Measurements from ENCODE around the gene NUDT14. TPM values are rescaled to one million over a fixed set of nuclear protein-coding genes. Genes with fewer than 3 reads are reported as not detected.

The NUDT14 gene
- total RNA-seq, 1 experiment from 2014 or later: 75.3 TPM

- no peak for DNase-seq (ENCODE audit: low read depth, low spot score)
- intact Hi-C loops (cut with micrococcal nuclease; ENCODE audit: unreplicated experiment): no loop called here
- CTCF ChIA-PET: no interaction called here
- H3K4me1 ChIP-seq (ENCODE audit: control insufficient read depth, insufficient read depth, low read length): no peaks in the 10 kb centered on the region; the same call in 1 of the 2 replicates
- H3K4me3 ChIP-seq (ENCODE audit: low read depth in 2 of 2, low read length in 2 of 2): no peak overlapping the region
- no TSS peak for BruUV-seq (replicated peaks)
- no peak for ATAC-seq
- in situ Hi-C loops (cut with HindIII; ENCODE audit: low pct_unique_long_range_greater_than_20kb, low sequenced_read_pairs): no loop called here
- H3K9me3 ChIP-seq (ENCODE audit: control insufficient read depth, insufficient read depth, low read depth, low read length): no peaks in the 10 kb centered on the region
- no peaks in the 10 kb centered on the region for H3K27me3 ChIP-seq (ENCODE audit: control insufficient read depth, insufficient read depth, low read length)
- POLR2A ChIA-PET: no interaction called here
- TF ChIP-seq REST (IDR thresholded peaks at IDR 0.05; ENCODE audit: insufficient read depth in 1 of 2, low read depth in 2 of 2, low read length in 1 of 2): no peak
- TF ChIP-seq CTCF (IDR thresholded peaks at IDR 0.05): no peak
- TF ChIP-seq POLR2AphosphoS5 (IDR thresholded peaks at IDR 0.05; ENCODE audit: low read depth, low read length): no peak
- no peak for TF ChIP-seq TCF7L2 (IDR thresholded peaks at IDR 0.05; ENCODE audit: low read depth, low read length)
- TF ChIP-seq SIN3A (IDR thresholded peaks at IDR 0.05; ENCODE audit: borderline replicate concordance, insufficient read depth, low read depth, low read length): no peak
- no peak overlapping the region for H3K27ac ChIP-seq (ENCODE audit: low read length)
- H3K36me3 ChIP-seq (ENCODE audit: control insufficient read depth, insufficient read depth, low read length): no peaks in the 10 kb centered on the region
Measured at GRCh38 chr14:105179191-105179590, 1.9 kb downstream of the NUDT14 start.

GRCh38 chr14:105178868-105179140, 2.3 kb downstream of the NUDT14 start:
- intact Hi-C loops (cut with micrococcal nuclease; ENCODE audit: unreplicated experiment) (no loop called here), in situ Hi-C loops (cut with HindIII; ENCODE audit: low pct_unique_long_range_greater_than_20kb, low sequenced_read_pairs) (no loop called here)
- H3K27me3 ChIP-seq (ENCODE audit: control insufficient read depth, insufficient read depth, low read length): no peaks in the 10 kb centered on the region
- H3K27ac ChIP-seq (ENCODE audit: low read length): no peak overlapping the region
- DNase-seq (ENCODE audit: low read depth, low spot score) (no peak), ATAC-seq (no peak)
- H3K4me1 ChIP-seq (ENCODE audit: control insufficient read depth, insufficient read depth, low read length): no peaks in the 10 kb centered on the region; the same call in 1 of the 2 replicates
- no peaks in the 10 kb centered on the region for H3K36me3 ChIP-seq (ENCODE audit: control insufficient read depth, insufficient read depth, low read length)
- POLR2A ChIA-PET: no interaction called here
- BruUV-seq (replicated peaks): no TSS peak
- CTCF ChIA-PET: no interaction called here
- H3K9me3 ChIP-seq (ENCODE audit: control insufficient read depth, insufficient read depth, low read depth, low read length): no peaks in the 10 kb centered on the region
- no peak for TF ChIP-seq SIN3A (IDR thresholded peaks at IDR 0.05; ENCODE audit: borderline replicate concordance, insufficient read depth, low read depth, low read length)
- TF ChIP-seq TCF7L2 (IDR thresholded peaks at IDR 0.05; ENCODE audit: low read depth, low read length): no peak
- TF ChIP-seq POLR2AphosphoS5 (IDR thresholded peaks at IDR 0.05; ENCODE audit: low read depth, low read length): no peak
- no peak for TF ChIP-seq CTCF (IDR thresholded peaks at IDR 0.05)
- no peak for TF ChIP-seq REST (IDR thresholded peaks at IDR 0.05; ENCODE audit: insufficient read depth in 1 of 2, low read depth in 2 of 2, low read length in 1 of 2)
- H3K4me3 ChIP-seq (ENCODE audit: low read depth in 2 of 2, low read length in 2 of 2): no peak overlapping the region
